Peyer's patch (tissue), 4 donors: ENCODE data around the gene RFWD3.

Source experiments
- POLR2A ChIP-seq, 2 donors: fragments of 450-650 bp; IDR thresholded peaks; one replicate each; pipeline ENCODE4 v1.5.1; 2017; ENCODE audit warnings: antibody characterized with exemption in 2 of 2, mild to moderate bottlenecking in 2 of 2, moderate library complexity in 2 of 2
- TF ChIP-seq, protein P1 (sequence below), 6 experiments: fragments of 450-650 bp in 4 of 6; fragments of 200-600 bp in 2 of 6; sonication (generic) in 1 of 6; IDR thresholded peaks; one replicate each; pipeline ENCODE4 v1.5.1; 2017 to 2019; ENCODE audit warnings: antibody characterized with exemption in 6 of 6, mild to moderate bottlenecking in 3 of 6, moderate library complexity in 1 of 6

DNA sequence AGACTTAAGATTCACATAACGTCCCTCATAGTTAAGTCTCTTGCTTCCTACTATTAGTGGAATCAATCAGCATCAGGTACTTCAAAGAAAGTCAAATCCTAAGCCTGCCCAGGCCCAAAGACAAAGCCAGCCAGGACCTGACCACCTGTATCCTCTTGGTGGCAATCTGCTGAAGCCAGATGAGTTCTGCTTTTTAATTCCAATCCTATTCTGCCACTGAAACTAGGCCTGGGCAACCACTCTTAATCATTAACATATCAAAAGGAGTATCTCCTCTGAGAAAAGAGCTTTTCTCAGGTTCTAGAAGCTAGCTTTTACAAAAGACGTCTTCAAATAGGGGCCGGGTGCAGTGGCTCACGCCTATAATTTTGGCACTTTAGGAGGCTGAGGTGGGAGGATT lies 44.7 kb downstream of the RFWD3 start:
- TF ChIP-seq POLR2A (IDR thresholded peaks at IDR 0.05), result no peak
- TF ChIP-seq, protein P1, sequence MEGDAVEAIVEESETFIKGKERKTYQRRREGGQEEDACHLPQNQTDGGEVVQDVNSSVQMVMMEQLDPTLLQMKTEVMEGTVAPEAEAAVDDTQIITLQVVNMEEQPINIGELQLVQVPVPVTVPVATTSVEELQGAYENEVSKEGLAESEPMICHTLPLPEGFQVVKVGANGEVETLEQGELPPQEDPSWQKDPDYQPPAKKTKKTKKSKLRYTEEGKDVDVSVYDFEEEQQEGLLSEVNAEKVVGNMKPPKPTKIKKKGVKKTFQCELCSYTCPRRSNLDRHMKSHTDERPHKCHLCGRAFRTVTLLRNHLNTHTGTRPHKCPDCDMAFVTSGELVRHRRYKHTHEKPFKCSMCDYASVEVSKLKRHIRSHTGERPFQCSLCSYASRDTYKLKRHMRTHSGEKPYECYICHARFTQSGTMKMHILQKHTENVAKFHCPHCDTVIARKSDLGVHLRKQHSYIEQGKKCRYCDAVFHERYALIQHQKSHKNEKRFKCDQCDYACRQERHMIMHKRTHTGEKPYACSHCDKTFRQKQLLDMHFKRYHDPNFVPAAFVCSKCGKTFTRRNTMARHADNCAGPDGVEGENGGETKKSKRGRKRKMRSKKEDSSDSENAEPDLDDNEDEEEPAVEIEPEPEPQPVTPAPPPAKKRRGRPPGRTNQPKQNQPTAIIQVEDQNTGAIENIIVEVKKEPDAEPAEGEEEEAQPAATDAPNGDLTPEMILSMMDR (IDR thresholded peaks at IDR 0.05), result no peak
